IPS-18c (cell line): ENCODE measurements around the gene IL10RB.

Source experiments
- H3K4me3 ChIP-seq: 2 replicates; pipeline ENCODE4 v1.7.0; 2013; ENCODE audit warnings: low read depth, mild to moderate bottlenecking, low read length, moderate library complexity; ENCODE audit not compliant: insufficient read depth
- H3K9me3 ChIP-seq: one replicate; pipeline ENCODE4 v1.6.1; 2013; ENCODE audit warnings: mild to moderate bottlenecking, low read length, moderate library complexity; ENCODE audit not compliant: control insufficient read depth, insufficient read depth

IL10RB gene

GRCh38 chr21:33334191-33334590 is 68.0 kb downstream of the IL10RB start:
- Histone ChIP-seq H3K4me3 (no peak overlapping the region), H3K9me3 (no peaks in the 10 kb centered on the region)

- Histone ChIP-seq H3K4me3 (no peak overlapping the region), H3K9me3 (no peaks in the 10 kb centered on the region)
Measured at GRCh38 chr21:33334824-33335223, 68.7 kb downstream of the IL10RB start.

- Histone ChIP-seq H3K4me3 (no peak overlapping the region), H3K9me3 (no peaks in the 10 kb centered on the region)
Measured at GRCh38 chr21:33339135-33339534, 73.0 kb downstream of the IL10RB start.

GRCh38 chr21:33339918-33340317 is 73.8 kb downstream of the IL10RB start:
- Histone ChIP-seq H3K9me3 (no peaks in the 10 kb centered on the region), H3K4me3 (no peak overlapping the region)

- no peaks in the 10 kb centered on the region for H3K9me3 ChIP-seq
- no peak overlapping the region for H3K4me3 ChIP-seq
Measured at GRCh38 chr21:33345751-33346238, 79.6 kb downstream of the IL10RB start.
